Measurements from ENCODE around the gene COCH.
"Not testable (repeated sequence)": the region's sequence is repeated elsewhere in the genome, so short reads cannot be mapped to it uniquely, and the experiment has no call there.

The COCH gene

GRCh38 chr14:30921788-30922187 is 47.4 kb downstream of the COCH start (continued):
- TF ChIP-seq, protein P1, sequence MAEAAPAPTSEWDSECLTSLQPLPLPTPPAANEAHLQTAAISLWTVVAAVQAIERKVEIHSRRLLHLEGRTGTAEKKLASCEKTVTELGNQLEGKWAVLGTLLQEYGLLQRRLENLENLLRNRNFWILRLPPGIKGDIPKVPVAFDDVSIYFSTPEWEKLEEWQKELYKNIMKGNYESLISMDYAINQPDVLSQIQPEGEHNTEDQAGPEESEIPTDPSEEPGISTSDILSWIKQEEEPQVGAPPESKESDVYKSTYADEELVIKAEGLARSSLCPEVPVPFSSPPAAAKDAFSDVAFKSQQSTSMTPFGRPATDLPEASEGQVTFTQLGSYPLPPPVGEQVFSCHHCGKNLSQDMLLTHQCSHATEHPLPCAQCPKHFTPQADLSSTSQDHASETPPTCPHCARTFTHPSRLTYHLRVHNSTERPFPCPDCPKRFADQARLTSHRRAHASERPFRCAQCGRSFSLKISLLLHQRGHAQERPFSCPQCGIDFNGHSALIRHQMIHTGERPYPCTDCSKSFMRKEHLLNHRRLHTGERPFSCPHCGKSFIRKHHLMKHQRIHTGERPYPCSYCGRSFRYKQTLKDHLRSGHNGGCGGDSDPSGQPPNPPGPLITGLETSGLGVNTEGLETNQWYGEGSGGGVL (tag by site-specific recombination; IDR thresholded peaks at IDR 0.05): no peak
- TF ChIP-seq ZNF518A (tag by site-specific recombination; conservative IDR thresholded peaks at IDR 0.05; ENCODE audit: low read depth) (no peak), OVOL3 (tag by site-specific recombination; IDR thresholded peaks at IDR 0.05) (no peak)

GRCh38 chr14:30925254-30925653 is 50.9 kb downstream of the COCH start:
- ChIA-PET CTCF (no interaction called here), POLR2A (interaction anchor here (0.6 kb wide), 1 partner anchor 9 kb away, joined by 3 read pairs; no protein-coding TSS in a partner anchor)
- no peak for TF ChIP-seq GFI1B (tag by site-specific recombination; IDR thresholded peaks at IDR 0.05)
- H3K36me3 ChIP-seq (ENCODE audit: control insufficient read depth in 2 of 2, insufficient read depth in 1 of 2, low read length in 2 of 2): peaks cover 13 to 16% of the 10 kb centered on the region in 2 experiments
- H3K4me3 ChIP-seq (ENCODE audit: low read depth, low read length): no peak overlapping the region
- no peaks in the 10 kb centered on the region for H3K4me1 ChIP-seq (ENCODE audit: control insufficient read depth, insufficient read depth, low read length)
- H3K27ac ChIP-seq (ENCODE audit: extremely low read depth, low read depth, low read length): no peak overlapping the region
- H3K9me3 ChIP-seq (ENCODE audit: control insufficient read depth, insufficient read depth, low read depth, low read length): no peaks in the 10 kb centered on the region

GRCh38 chr14:30928462-30928861 is 54.1 kb downstream of the COCH start:
- ChIA-PET CTCF (interaction anchor here (0.7 kb wide), 1 partner anchor 13 kb away, joined by 3 read pairs; no protein-coding TSS in a partner anchor), POLR2A (no interaction called here)
- no peak overlapping the region for H3K27ac ChIP-seq (ENCODE audit: extremely low read depth, low read depth, low read length)
- H3K36me3 ChIP-seq (ENCODE audit: control insufficient read depth in 2 of 2, insufficient read depth in 1 of 2, low read length in 2 of 2): peaks cover 11% of the 10 kb centered on the region in 2 experiments
- TF ChIP-seq ZNF768 (tag by site-specific recombination; IDR thresholded peaks at IDR 0.05) (no peak), WT1 (tag by site-specific recombination; IDR thresholded peaks at IDR 0.05) (no peak), ZNF174 (tag by site-specific recombination; IDR thresholded peaks at IDR 0.05) (no peak), ZNF266 (tag by site-specific recombination; IDR thresholded peaks at IDR 0.05; ENCODE audit: low read depth) (no peak), ZNF654 (tag by site-specific recombination; IDR thresholded peaks at IDR 0.05; ENCODE audit: low read depth) (no peak), ZNF248 (tag by site-specific recombination; IDR thresholded peaks at IDR 0.05) (no peak), ZNF76 (tag by site-specific recombination; IDR thresholded peaks at IDR 0.05; ENCODE audit: borderline replicate concordance, low read depth) (no peak), ZXDB (tag by site-specific recombination; IDR thresholded peaks at IDR 0.05) (no peak), HOXD13 (CRISPR knock-in tag; IDR thresholded peaks at IDR 0.05; ENCODE audit: borderline replicate concordance) (no peak), ZNF114 (tag by site-specific recombination; IDR thresholded peaks at IDR 0.05) (no peak), IKZF3 (tag by site-specific recombination; IDR thresholded peaks at IDR 0.05) (no peak), MEIS1 (CRISPR knock-in tag; IDR thresholded peaks at IDR 0.05; ENCODE audit: borderline replicate concordance) (no peak), ZNF701 (tag by site-specific recombination; IDR thresholded peaks at IDR 0.05) (no peak), ZSCAN30 (tag by site-specific recombination; IDR thresholded peaks at IDR 0.05) (no peak), ZBTB21 (tag by site-specific recombination; IDR thresholded peaks at IDR 0.05) (no peak), ZNF776 (tag by site-specific recombination; IDR thresholded peaks at IDR 0.05; ENCODE audit: borderline replicate concordance) (no peak)
- TF ChIP-seq, protein P2, sequence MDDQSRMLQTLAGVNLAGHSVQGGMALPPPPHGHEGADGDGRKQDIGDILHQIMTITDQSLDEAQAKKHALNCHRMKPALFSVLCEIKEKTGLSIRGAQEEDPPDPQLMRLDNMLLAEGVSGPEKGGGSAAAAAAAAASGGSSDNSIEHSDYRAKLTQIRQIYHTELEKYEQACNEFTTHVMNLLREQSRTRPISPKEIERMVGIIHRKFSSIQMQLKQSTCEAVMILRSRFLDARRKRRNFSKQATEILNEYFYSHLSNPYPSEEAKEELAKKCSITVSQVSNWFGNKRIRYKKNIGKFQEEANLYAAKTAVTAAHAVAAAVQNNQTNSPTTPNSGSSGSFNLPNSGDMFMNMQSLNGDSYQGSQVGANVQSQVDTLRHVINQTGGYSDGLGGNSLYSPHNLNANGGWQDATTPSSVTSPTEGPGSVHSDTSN (CRISPR knock-in tag; IDR thresholded peaks at IDR 0.05): no peak
- TF ChIP-seq, protein P3, sequence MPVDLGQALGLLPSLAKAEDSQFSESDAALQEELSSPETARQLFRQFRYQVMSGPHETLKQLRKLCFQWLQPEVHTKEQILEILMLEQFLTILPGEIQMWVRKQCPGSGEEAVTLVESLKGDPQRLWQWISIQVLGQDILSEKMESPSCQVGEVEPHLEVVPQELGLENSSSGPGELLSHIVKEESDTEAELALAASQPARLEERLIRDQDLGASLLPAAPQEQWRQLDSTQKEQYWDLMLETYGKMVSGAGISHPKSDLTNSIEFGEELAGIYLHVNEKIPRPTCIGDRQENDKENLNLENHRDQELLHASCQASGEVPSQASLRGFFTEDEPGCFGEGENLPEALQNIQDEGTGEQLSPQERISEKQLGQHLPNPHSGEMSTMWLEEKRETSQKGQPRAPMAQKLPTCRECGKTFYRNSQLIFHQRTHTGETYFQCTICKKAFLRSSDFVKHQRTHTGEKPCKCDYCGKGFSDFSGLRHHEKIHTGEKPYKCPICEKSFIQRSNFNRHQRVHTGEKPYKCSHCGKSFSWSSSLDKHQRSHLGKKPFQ (tag by site-specific recombination; IDR thresholded peaks at IDR 0.05): no peak
- H3K4me3 ChIP-seq (ENCODE audit: low read depth, low read length): no peak overlapping the region
- no peaks in the 10 kb centered on the region for H3K9me3 ChIP-seq (ENCODE audit: control insufficient read depth, insufficient read depth, low read depth, low read length)
- H3K4me1 ChIP-seq (ENCODE audit: control insufficient read depth, insufficient read depth, low read length): no peaks in the 10 kb centered on the region

DNA sequence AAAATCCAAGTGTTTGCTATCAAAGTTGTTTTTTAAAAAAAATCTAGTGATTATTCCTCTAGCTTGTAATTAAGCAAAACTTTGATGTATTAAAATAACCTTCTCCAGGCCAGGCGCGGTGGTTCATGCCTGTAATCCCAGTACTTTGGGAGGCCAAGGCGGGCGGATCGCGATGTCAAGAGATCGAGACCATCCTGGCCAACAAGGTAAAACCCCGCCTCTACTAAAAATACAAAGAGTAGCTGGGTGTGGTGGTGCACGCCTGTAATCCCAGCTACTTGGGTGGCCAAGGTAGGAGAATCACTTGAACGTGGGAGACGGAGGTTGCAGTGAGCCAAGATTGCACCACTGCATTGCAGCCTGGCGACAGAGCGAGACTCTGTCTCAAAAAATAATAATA is 59.6 kb downstream of the COCH start:
- H3K27ac ChIP-seq (ENCODE audit: extremely low read depth, low read depth, low read length); H3K9me3 ChIP-seq (ENCODE audit: control insufficient read depth, insufficient read depth, low read depth, low read length); H3K4me1 ChIP-seq (ENCODE audit: control insufficient read depth, insufficient read depth, low read length); CTCF ChIA-PET; H3K4me3 ChIP-seq (ENCODE audit: low read depth, low read length): not testable (repeated sequence)
- H3K36me3 ChIP-seq (ENCODE audit: control insufficient read depth in 2 of 2, insufficient read depth in 1 of 2, low read length in 2 of 2): peaks cover 28 to 35% of the 10 kb centered on the region in 2 experiments
- POLR2A ChIA-PET: interaction anchor here (1.0 kb wide), 1 partner anchor 92 kb away, joined by 4 read pairs; the partner anchor contains the start of gene STRN3
